T-helper 17 cell (primary cell): Measurements from ENCODE around the gene ZNF335. TPM values are rescaled to one million over a fixed set of nuclear protein-coding genes. Genes with fewer than 3 reads are reported as not detected.

Experiments
- total RNA-seq, 4 donors: library from RNA in 2 of 4; stranded (reverse) in 2 of 4; gene quantifications; one replicate each; pipeline ENCODE4 v1.2.3 and lab custom pipeline; 2022 to 2026

The ZNF335 gene
- total RNA-seq, 2 donors from 2014 or later: 95.1 to 129 TPM

Other genes starting within 250 kb of the ZNF335 start
- not detected for gene SPINT4, start 249.9 kb downstream of the ZNF335 start, total RNA-seq
- under 1 TPM in 1 of 2 donors, not detected in 1; 0.70 TPM for gene WFDC3, start 180.3 kb downstream of the ZNF335 start, total RNA-seq
- gene DNTTIP1, start 180.2 kb downstream of the ZNF335 start, total RNA-seq: 10 to 100 TPM; 10.4 to 14.1 TPM
- gene UBE2C, start 159.6 kb downstream of the ZNF335 start, total RNA-seq: 1 to 10 TPM in 1 of 2 donors, not detected in 1; 1.4 TPM
- 1 to 10 TPM in 1 of 2 donors, under 1 TPM in 1; 0.99 to 5.5 TPM for gene TNNC2, start 144.9 kb downstream of the ZNF335 start, total RNA-seq
- gene SNX21, start 138.4 kb downstream of the ZNF335 start, total RNA-seq: 1 to 10 TPM; 1.9 to 3.1 TPM
- 10 to 100 TPM; 18.8 to 22.3 TPM for gene ACOT8, start 114.8 kb downstream of the ZNF335 start, total RNA-seq
- gene ZSWIM3, start 114.6 kb downstream of the ZNF335 start, total RNA-seq: 1 to 10 TPM in 1 of 2 donors, under 1 TPM in 1; 0.89 to 1.2 TPM
- 10 to 100 TPM in 1 of 2 donors, 1 to 10 TPM in 1; 8.0 to 10.2 TPM for gene ZSWIM1, start 91.0 kb downstream of the ZNF335 start, total RNA-seq
- 1 to 10 TPM in 1 of 2 donors, under 1 TPM in 1; 0.94 to 1.3 TPM for gene SPATA25, start 84.6 kb downstream of the ZNF335 start, total RNA-seq
- gene NEURL2, start 81.0 kb downstream of the ZNF335 start, total RNA-seq: 1 to 10 TPM; 1.5 to 2.1 TPM
- gene CTSA, start 80.9 kb downstream of the ZNF335 start, total RNA-seq: 100 to 1,000 TPM; 121 to 200 TPM
- gene PLTP, start 60.0 kb downstream of the ZNF335 start, total RNA-seq: 1 to 10 TPM in 1 of 2 donors, not detected in 1; 1.5 TPM
- gene PCIF1, start 37.5 kb downstream of the ZNF335 start, total RNA-seq: 10 to 100 TPM; 72.4 to 73.7 TPM
- gene MMP9, start 36.7 kb upstream of the ZNF335 start, total RNA-seq: 1 to 10 TPM; 2.6 to 2.7 TPM
- not detected for gene SLC12A5, start 57.0 kb upstream of the ZNF335 start, total RNA-seq
- gene NCOA5, start 117.8 kb upstream of the ZNF335 start, total RNA-seq: 10 to 100 TPM; 14.5 to 15.0 TPM
- gene CD40, start 146.1 kb upstream of the ZNF335 start, total RNA-seq: 1 to 10 TPM in 1 of 2 donors, under 1 TPM in 1; 0.68 to 5.8 TPM